WTC11 (cell line): ENCODE results near the gene PDF. TPM values are rescaled to one million over a fixed set of nuclear protein-coding genes. Genes with fewer than 3 reads are reported as not detected.

Source experiments
- ATAC-seq: fragments of 200-7000 bp; cut with Tn5 transposase; 2 replicates; pipeline ENCODE4 v1.10.0; 2021; ENCODE audit warnings: mild to moderate bottlenecking, moderate library complexity
- CTCF ChIA-PET: fragments of 300-600 bp; sonication (Branson Sonifier 250); formaldehyde crosslinking; loops from one replicate; lab custom pipeline; 2021; ENCODE audit warnings: antibody characterized with exemption; lab: Charles Lee
- POLR2A ChIA-PET: fragments of 350-600 bp; sonication (Branson Sonifier 250); formaldehyde crosslinking; loops from one replicate; lab custom pipeline; 2021; ENCODE audit warnings: antibody characterized with exemption; lab: Charles Lee
- DNase-seq: peaks from one replicate; pipeline ENCODE4 v3.0.0; 2021; ENCODE audit warnings: low spot score
- H3K27ac Mint-ChIP-seq: 2 replicates; pipeline ENCODE4 v1.8.0; 2021; ENCODE audit warnings: mixed read lengths
- H3K27me3 Mint-ChIP-seq: 2 replicates; pipeline ENCODE4 v1.8.0; 2021; ENCODE audit warnings: low read depth, mild to moderate bottlenecking, moderate library complexity, mixed read lengths
- H3K36me3 Mint-ChIP-seq: 2 replicates; pipeline ENCODE4 v1.8.0; 2021; ENCODE audit warnings: mixed read lengths
- H3K4me1 Mint-ChIP-seq: 2 replicates; pipeline ENCODE4 v1.8.0; 2022; ENCODE audit warnings: mixed read lengths
- H3K4me3 Mint-ChIP-seq: 2 replicates; pipeline ENCODE4 v1.8.0; 2021; ENCODE audit warnings: mild to moderate bottlenecking, moderate library complexity, mixed read lengths
- H3K9me3 Mint-ChIP-seq: 2 replicates; pipeline ENCODE4 v1.8.0; 2021; ENCODE audit warnings: mixed read lengths
- AFF4 ChIP-seq: sonication (generic); formaldehyde crosslinking; IDR thresholded peaks from 2 replicates; pipeline ENCODE4 v1.8.1; 2023; ENCODE audit warnings: mild to moderate bottlenecking, missing genetic modification reagents, borderline replicate concordance
- ATF1 ChIP-seq: sonication (generic); formaldehyde crosslinking; IDR thresholded peaks from 2 replicates; pipeline ENCODE4 v1.8.1; 2023; ENCODE audit warnings: mild to moderate bottlenecking, moderate library complexity, missing genetic modification reagents
- E2F1 ChIP-seq: sonication (generic); formaldehyde crosslinking; IDR thresholded peaks from 2 replicates; pipeline ENCODE4 v1.8.0; 2022; ENCODE audit warnings: mild to moderate bottlenecking, missing genetic modification reagents
- ELF4 ChIP-seq: sonication (generic); formaldehyde crosslinking; IDR thresholded peaks from 2 replicates; pipeline ENCODE4 v1.8.1; 2022; ENCODE audit warnings: low read depth, mild to moderate bottlenecking, moderate library complexity, missing genetic modification reagents
- FOXK1 ChIP-seq: sonication (generic); formaldehyde crosslinking; IDR thresholded peaks from 2 replicates; pipeline ENCODE4 v1.8.0; 2022; ENCODE audit warnings: mild to moderate bottlenecking, moderate library complexity, missing genetic modification reagents
- GABPB1 ChIP-seq: sonication (generic); formaldehyde crosslinking; IDR thresholded peaks from 2 replicates; pipeline ENCODE4 v1.8.1; 2023; ENCODE audit warnings: mild to moderate bottlenecking, missing genetic modification reagents
- GTF2I ChIP-seq: fragments of 250-450 bp; sonication (Bioruptor Pico); conservative IDR thresholded peaks from 2 replicates; pipeline ENCODE4 v1.4.0; 2021; ENCODE audit warnings: mild to moderate bottlenecking
- MXD4 ChIP-seq: fragments of 250-450 bp; sonication (Bioruptor Pico); IDR thresholded peaks from 2 replicates; pipeline ENCODE4 v1.8.0; 2021; ENCODE audit warnings: mild to moderate bottlenecking, moderate library complexity, borderline replicate concordance
- NFATC4 ChIP-seq: fragments of 250-450 bp; sonication (Bioruptor Pico); IDR thresholded peaks from 2 replicates; pipeline ENCODE4 v1.9.0; 2021; ENCODE audit warnings: mild to moderate bottlenecking
- SOX15 ChIP-seq: fragments of 250-450 bp; sonication (Bioruptor Pico); IDR thresholded peaks from 2 replicates; pipeline ENCODE4 v1.9.0; 2021; ENCODE audit warnings: mild to moderate bottlenecking
- TP53 ChIP-seq: sonication (generic); formaldehyde crosslinking; IDR thresholded peaks from 2 replicates; pipeline ENCODE4 v1.8.1; 2023; ENCODE audit warnings: mild to moderate bottlenecking, missing genetic modification reagents
- ZNF138 ChIP-seq: sonication (generic); formaldehyde crosslinking; conservative IDR thresholded peaks from 2 replicates; pipeline ENCODE4 v1.8.1; 2022; ENCODE audit warnings: mild to moderate bottlenecking, moderate library complexity, missing genetic modification reagents
- ZNF232 ChIP-seq: sonication (generic); formaldehyde crosslinking; IDR thresholded peaks from 2 replicates; pipeline ENCODE4 v1.8.0; 2022; ENCODE audit warnings: mild to moderate bottlenecking, missing genetic modification reagents
- ZNF416 ChIP-seq: fragments of 250-450 bp; sonication (Bioruptor Pico); IDR thresholded peaks from 2 replicates; pipeline ENCODE4 v1.9.0; 2021; ENCODE audit warnings: mild to moderate bottlenecking, inconsistent platforms
- ZNF425 ChIP-seq: fragments of 250-450 bp; sonication (Bioruptor Pico); conservative IDR thresholded peaks from 2 replicates; pipeline ENCODE4 v1.9.0; 2021; ENCODE audit warnings: mild to moderate bottlenecking
- ZNF512 ChIP-seq: sonication (generic); formaldehyde crosslinking; IDR thresholded peaks from 2 replicates; pipeline ENCODE4 v1.8.1; 2022; ENCODE audit warnings: missing genetic modification reagents, borderline replicate concordance
- total RNA-seq: library from RNA; stranded (reverse); gene quantifications from 3 replicates; pipeline ENCODE4 v1.2.3, GENCODE V29; 2021
- TF ChIP-seq, protein P1 (sequence below): sonication (generic); formaldehyde crosslinking; IDR thresholded peaks from 2 replicates; pipeline ENCODE4 v1.8.1; 2022; ENCODE audit warnings: low read depth, mild to moderate bottlenecking, moderate library complexity, missing genetic modification reagents, borderline replicate concordance
- TF ChIP-seq, protein P2 (sequence below): fragments of 250-450 bp; sonication (Bioruptor Pico); IDR thresholded peaks from 2 replicates; pipeline ENCODE4 v1.8.0; 2021; ENCODE audit warnings: mild to moderate bottlenecking
- TF ChIP-seq, protein P3 (sequence below): sonication (generic); formaldehyde crosslinking; IDR thresholded peaks from 2 replicates; pipeline ENCODE4 v1.8.1; 2023; ENCODE audit warnings: mild to moderate bottlenecking, missing genetic modification reagents
- TF ChIP-seq, protein P4 (sequence below): sonication (generic); formaldehyde crosslinking; IDR thresholded peaks from 2 replicates; pipeline ENCODE4 v1.8.1; 2023; ENCODE audit warnings: mild to moderate bottlenecking, missing genetic modification reagents, moderate library complexity

PDF gene
- total RNA-seq, 1 experiment from 2014 or later, result 28.2 TPM

DNA sequence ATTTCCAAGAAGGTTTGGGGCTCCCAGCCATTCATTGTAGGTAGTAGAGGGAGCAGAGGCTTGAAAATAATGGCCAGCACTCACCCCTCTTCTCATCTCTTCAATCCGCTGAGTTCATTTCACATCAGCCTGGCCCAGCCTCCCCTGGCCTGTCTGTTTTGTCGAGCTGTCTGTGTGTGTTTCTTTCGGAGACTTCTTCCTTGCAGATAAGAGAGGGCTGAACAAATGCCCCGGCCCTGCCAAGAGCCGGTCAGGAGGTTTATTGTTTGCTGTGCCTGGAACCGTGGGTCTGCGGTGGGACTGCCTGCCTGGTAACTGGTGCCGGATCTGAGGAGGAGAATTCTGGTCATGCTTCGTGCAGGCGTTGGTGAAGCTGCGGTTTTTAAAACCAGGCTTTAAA lies 15.9 kb downstream of the PDF start:
- Mint-ChIP-seq H3K36me3 (peaks cover 27% of the 10 kb centered on the region), H3K27me3 (no peaks in the 10 kb centered on the region), H3K4me3 (no peak overlapping the region), H3K4me1 (peaks cover 9% of the 10 kb centered on the region), H3K9me3 (no peaks in the 10 kb centered on the region), H3K27ac (no peak overlapping the region)
- ATAC-seq (no peak), DNase-seq (no peak)
- ChIA-PET CTCF (no interaction called here), POLR2A (interaction anchor here (0.6 kb wide), 1 partner anchor 345 kb away, joined by 3 read pairs; no protein-coding TSS in a partner anchor)
- TF ChIP-seq GABPB1 (CRISPR knock-in tag) (no peak), FOXK1 (CRISPR knock-in tag) (no peak), SOX15 (no peak)
- TF ChIP-seq, protein P1, sequence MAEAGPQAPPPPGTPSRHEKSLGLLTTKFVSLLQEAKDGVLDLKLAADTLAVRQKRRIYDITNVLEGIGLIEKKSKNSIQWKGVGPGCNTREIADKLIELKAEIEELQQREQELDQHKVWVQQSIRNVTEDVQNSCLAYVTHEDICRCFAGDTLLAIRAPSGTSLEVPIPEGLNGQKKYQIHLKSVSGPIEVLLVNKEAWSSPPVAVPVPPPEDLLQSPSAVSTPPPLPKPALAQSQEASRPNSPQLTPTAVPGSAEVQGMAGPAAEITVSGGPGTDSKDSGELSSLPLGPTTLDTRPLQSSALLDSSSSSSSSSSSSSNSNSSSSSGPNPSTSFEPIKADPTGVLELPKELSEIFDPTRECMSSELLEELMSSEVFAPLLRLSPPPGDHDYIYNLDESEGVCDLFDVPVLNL (CRISPR knock-in tag), result no peak

- no peaks in the 10 kb centered on the region for H3K9me3 Mint-ChIP-seq
- no peak overlapping the region for H3K27ac Mint-ChIP-seq
- ChIA-PET POLR2A (no interaction called here), CTCF (no interaction called here)
- H3K4me1 Mint-ChIP-seq, result peaks cover 9% of the 10 kb centered on the region
- H3K36me3 Mint-ChIP-seq, result peaks cover 21% of the 10 kb centered on the region
- TF ChIP-seq ZNF232 (no peak), MXD4 (CRISPR knock-in tag) (no peak), NFATC4 (CRISPR knock-in tag) (no peak), ELF4 (no peak), TP53 (CRISPR knock-in tag) (no peak), ZNF416 (no peak), ATF1 (CRISPR knock-in tag) (no peak), GTF2I (CRISPR knock-in tag) (no peak), ZNF512 (CRISPR knock-in tag) (no peak), ZNF425 (CRISPR knock-in tag) (no peak), E2F1 (no peak), AFF4 (no peak), ZNF138 (no peak)
- TF ChIP-seq, protein P2, sequence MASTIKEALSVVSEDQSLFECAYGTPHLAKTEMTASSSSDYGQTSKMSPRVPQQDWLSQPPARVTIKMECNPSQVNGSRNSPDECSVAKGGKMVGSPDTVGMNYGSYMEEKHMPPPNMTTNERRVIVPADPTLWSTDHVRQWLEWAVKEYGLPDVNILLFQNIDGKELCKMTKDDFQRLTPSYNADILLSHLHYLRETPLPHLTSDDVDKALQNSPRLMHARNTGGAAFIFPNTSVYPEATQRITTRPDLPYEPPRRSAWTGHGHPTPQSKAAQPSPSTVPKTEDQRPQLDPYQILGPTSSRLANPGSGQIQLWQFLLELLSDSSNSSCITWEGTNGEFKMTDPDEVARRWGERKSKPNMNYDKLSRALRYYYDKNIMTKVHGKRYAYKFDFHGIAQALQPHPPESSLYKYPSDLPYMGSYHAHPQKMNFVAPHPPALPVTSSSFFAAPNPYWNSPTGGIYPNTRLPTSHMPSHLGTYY (CRISPR knock-in tag), result no peak
- TF ChIP-seq, protein P3, sequence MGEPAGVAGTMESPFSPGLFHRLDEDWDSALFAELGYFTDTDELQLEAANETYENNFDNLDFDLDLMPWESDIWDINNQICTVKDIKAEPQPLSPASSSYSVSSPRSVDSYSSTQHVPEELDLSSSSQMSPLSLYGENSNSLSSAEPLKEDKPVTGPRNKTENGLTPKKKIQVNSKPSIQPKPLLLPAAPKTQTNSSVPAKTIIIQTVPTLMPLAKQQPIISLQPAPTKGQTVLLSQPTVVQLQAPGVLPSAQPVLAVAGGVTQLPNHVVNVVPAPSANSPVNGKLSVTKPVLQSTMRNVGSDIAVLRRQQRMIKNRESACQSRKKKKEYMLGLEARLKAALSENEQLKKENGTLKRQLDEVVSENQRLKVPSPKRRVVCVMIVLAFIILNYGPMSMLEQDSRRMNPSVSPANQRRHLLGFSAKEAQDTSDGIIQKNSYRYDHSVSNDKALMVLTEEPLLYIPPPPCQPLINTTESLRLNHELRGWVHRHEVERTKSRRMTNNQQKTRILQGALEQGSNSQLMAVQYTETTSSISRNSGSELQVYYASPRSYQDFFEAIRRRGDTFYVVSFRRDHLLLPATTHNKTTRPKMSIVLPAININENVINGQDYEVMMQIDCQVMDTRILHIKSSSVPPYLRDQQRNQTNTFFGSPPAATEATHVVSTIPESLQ (CRISPR knock-in tag), result no peak
- TF ChIP-seq, protein P4, sequence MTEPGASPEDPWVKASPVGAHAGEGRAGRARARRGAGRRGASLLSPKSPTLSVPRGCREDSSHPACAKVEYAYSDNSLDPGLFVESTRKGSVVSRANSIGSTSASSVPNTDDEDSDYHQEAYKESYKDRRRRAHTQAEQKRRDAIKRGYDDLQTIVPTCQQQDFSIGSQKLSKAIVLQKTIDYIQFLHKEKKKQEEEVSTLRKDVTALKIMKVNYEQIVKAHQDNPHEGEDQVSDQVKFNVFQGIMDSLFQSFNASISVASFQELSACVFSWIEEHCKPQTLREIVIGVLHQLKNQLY, result no peak
- TF ChIP-seq, all 79 proteins: peak for 0
- no peaks in the 10 kb centered on the region for H3K27me3 Mint-ChIP-seq
- DNase-seq (no peak), ATAC-seq (no peak)
- H3K4me3 Mint-ChIP-seq, result no peak overlapping the region
These were observed 16.9 kb downstream of the PDF start for GRCh38 chr16:69313469-69313868.
